ENCODE results near the gene MYL12B.

GRCh38 chr18:3212657-3213056, 49.3 kb upstream of the MYL12B start:
- TF ChIP-seq CTCF (IDR thresholded peaks at IDR 0.05): no peak
- TF ChIP-seq POLR2A (IDR thresholded peaks at IDR 0.05): no peak
